GM21528 (cell line): ENCODE measurements around the gene MACROD2.
"Not testable (repeated sequence)": the region's sequence is repeated elsewhere in the genome, so short reads cannot be mapped to it uniquely, and the experiment has no call there.

Experiments used
- ATAC-seq: cut with Tn5 transposase; IDR thresholded peaks from one replicate; pipeline ENCODE4 v1.9.1; 2021; ENCODE audit warnings: mild to moderate bottlenecking, moderate library complexity; ENCODE audit not compliant: unreplicated experiment, low FRiP score

Gene MACROD2

GRCh38 chr20:15487682-15488081 lies 1492.4 kb downstream of the MACROD2 start:
- ATAC-seq = no peak

DNA sequence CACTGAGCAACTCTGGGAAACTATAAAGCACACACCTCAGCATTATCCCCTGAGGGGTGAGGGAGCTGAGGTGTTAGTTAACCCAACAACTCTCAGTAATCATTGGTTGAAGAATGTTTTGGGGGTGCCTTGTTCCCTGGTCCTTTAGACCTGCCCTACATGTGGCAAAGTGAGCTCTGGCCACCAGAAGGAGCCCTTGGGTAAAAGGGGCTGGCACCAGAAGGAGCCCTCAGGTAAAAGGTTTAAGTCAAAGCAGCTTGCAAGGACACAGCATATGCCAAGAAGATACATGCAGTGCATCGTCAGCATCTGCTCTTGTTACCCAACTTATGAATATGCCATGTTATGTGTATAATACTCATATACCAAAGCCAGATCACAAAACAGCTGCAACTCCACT lies 1496.3 kb downstream of the MACROD2 start:
- ATAC-seq = no peak

GRCh38 chr20:15494851-15495250 lies 1499.5 kb downstream of the MACROD2 start:
- ATAC-seq = no peak

DNA sequence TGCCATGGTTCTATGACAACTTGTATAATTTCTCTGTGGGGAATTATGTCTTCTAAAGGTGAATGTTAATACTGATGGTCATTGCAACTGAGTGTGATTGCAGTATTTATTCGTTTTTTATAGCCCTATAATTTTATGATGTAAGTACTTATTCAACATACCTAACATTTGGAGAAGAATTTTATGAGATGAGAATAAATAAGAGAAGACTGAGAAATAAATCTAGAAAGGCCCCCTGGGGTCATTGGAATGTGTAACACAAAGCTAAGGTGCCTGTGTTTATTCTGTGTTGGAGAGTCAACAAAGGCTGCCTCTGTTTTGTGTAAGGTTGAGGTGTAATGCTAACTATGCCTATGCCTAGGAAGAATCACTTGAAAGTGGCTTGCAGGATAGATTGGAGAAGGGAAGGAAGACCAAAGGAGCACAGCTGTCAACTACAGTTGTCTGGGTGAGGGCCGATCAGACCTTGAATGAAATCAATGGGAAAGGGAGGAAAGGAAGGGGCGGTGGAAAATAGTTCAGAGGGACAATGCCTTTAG lies 1501.3 kb downstream of the MACROD2 start:
- no peak for ATAC-seq

DNA sequence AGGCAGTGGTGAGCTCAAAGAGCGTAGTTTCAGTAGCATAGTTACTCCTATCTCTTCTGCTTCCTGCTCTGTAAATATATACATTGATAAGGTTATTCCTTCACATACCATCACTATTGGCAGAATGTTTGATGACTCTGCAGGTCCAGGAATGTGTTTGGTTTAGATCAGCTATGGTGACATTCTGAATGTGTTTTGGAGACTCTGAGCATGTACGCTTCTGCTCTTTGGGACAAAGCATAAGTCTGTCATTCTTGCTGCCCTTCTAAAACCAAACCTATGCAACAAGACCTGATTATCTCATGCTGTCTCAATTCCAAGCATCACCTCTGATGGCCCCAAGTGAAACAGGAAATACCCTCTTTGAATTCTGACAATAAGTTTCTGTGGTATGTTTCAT lies 1503.6 kb downstream of the MACROD2 start:
- ATAC-seq = no peak

DNA sequence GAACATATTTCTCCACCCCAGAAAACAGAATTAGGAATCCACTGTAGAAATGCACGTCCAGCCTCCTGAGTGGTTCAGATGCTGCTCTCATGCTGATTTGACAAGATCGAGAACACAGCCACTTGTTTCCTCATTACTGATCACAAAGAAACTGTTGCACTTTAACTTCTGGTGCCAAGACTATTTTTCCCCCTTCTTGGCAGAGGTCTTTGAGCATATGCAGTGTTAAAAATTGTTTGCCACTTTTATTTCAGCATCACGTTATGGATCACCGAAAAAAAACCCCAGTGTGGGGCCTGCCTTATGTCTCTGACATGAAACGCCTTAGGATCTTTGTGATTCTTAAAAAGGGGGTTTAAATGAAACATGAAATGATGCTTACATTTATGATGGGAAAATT lies 1511.0 kb downstream of the MACROD2 start:
- no peak for ATAC-seq

- ATAC-seq = no peak
Measured at GRCh38 chr20:15507151-15507550, 1511.8 kb downstream of the MACROD2 start.

GRCh38 chr20:15511551-15511950 lies 1516.2 kb downstream of the MACROD2 start:
- ATAC-seq = no peak

- ATAC-seq = no peak
Measured at GRCh38 chr20:15512916-15513315, 1517.6 kb downstream of the MACROD2 start.

- ATAC-seq = no peak
Measured at GRCh38 chr20:15515691-15516090, 1520.4 kb downstream of the MACROD2 start.

GRCh38 chr20:15520930-15521524 lies 1525.7 kb downstream of the MACROD2 start:
- ATAC-seq = no peak

DNA sequence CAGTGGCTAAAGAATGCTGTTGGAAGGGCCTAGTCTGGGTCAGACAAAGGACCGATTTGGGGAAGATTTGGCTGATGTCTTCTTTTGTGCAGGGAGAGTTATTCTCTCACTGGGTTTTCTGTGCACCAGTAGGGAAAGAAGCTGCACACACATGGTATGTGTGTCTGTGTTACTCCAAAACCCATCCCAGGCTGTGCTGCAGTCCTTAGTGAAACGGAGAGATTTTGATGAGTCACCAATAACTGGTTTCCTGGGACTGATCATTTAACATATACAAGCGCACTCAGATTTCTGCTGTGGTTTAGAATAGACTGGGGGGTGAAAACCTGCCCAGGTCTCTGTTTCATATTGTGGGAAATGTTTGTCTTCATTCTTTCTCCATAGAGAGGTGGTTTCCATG lies 1528.1 kb downstream of the MACROD2 start:
- no peak for ATAC-seq

DNA sequence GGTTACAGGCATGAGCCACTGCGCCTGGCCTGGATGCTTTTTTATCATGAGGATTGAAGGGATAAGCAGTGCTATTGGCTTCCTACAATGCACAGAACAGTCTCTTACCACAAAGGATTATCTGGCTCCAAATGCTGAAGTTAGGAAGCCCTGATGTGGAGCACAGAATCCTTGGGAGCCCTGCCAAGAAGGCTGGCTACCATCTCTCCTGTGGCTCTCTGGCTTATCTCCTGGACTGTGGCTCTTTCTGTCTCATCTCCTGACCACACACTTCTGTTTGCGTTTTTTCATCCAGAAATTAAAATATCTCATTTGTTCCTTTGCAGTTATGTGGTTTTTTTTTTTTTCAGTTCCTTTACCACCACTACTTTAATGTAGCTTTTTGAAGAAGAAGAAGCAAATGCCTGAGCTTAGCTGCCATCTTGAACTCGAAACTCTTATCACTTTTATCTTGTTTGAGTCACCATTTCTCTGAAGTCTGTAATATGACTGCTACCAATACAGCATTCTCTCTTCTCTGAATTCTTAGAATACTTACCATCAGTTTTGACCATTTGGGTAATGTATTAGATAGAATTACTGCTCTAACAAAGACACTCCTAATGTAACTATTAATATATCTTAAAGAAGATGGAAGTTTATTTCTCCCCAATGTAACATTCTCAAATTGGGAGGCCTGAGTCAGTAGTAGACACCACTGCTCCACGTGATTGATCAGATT lies 1533.2 kb downstream of the MACROD2 start:
- ATAC-seq = no peak

GRCh38 chr20:15535863-15536262 lies 1540.5 kb downstream of the MACROD2 start:
- no peak for ATAC-seq

DNA sequence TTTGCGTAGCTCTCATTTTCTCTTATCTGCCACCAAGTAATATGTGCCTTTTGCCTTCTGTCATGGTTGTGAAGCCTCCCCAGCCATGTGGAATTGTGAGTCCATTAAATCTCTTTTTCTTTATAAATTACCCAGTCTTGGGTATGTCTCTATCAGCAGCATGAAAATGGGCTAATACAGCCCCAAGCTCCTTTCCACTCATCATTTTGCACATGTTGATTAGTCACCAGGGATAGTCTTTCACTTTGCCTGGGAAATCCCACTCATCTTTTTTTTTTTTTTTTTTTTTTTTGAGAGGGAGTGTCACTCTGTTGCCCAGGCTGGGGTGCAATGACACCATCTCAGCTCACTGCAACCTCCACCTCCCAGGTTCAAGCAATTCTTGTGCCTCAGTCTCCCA lies 1541.9 kb downstream of the MACROD2 start:
- not testable (repeated sequence) for ATAC-seq

GRCh38 chr20:15542655-15543054 lies 1547.3 kb downstream of the MACROD2 start:
- ATAC-seq = no peak

- no peak for ATAC-seq
Measured at GRCh38 chr20:15544742-15545141, 1549.4 kb downstream of the MACROD2 start.

DNA sequence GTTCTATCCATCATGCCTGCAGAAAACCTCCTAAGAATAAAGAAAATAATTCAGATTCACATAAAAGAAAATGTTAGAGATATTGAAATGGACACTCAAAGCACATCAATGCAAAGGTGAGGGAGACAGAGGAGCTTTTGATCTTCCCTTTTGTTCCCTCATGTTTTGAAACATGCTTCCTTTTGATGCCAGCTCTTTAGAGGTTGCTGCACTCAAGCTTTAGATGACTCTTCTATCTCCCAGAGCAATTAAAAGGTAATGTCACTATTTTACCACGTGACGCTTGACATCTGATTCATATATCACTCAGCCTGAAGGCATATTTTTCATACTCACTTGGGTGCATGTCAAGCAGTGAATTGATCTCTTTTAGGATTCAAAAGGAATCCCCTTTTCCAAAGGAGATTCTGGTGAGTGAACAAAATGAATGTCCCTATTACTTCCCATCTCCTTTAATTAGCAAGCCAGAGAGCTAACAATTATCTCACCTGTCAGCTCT lies 1551.3 kb downstream of the MACROD2 start:
- no peak for ATAC-seq

DNA sequence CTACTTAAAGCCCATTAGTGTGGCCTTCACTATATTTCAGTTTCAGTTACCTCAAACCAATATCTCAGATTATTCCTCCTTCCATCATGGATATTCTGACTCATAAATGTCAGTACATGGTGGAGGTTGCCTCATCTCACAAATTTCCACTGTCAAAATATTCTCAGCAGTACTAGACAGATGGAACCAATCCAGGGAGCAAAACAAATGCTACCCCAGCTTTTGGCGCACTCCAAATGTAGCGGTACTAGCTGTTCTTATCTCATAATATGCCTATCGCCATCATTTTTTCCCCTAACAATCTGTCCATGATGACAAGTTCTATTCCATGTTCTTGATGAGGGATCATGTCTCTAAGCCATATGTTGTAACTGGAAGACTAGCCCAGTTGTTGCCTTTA lies 1551.8 kb downstream of the MACROD2 start:
- no peak for ATAC-seq

GRCh38 chr20:15550116-15550870 lies 1555.0 kb downstream of the MACROD2 start:
- no peak for ATAC-seq

DNA sequence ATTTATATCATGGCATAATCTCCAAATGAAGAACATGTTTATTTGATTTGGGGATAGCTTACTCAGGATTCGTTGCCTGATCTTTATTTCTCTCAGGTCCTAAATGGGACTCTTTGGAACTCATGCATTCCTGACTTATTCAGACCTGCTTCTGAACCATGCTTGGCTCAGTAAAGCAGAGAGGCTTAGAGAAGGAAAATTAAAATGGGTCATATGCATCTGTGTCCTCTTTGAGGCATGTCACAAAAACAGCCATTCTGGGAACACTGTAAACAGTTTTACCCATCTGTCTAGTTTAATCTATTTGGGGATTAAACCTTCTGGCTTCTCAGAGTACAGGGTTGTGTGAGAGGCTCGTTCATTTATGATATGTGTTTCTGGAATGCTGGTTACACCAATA lies 1560.6 kb downstream of the MACROD2 start:
- no peak for ATAC-seq
